ENCODE data around the gene GPR84. TPM values are rescaled to one million over a fixed set of nuclear protein-coding genes. Genes with fewer than 3 reads are reported as not detected.

Gene GPR84
- total RNA-seq, 1 donor from 2014 or later, result not detected

- H3K4me3 Mint-ChIP-seq (ENCODE audit: unreplicated experiment), result peak overlapping the region; percentile 82
- peaks cover 20% of the 10 kb centered on the region for H3K36me3 Mint-ChIP-seq (ENCODE audit: low read depth, unreplicated experiment)
- no peak overlapping the region for H3K4me3 ChIP-seq (ENCODE audit: insufficient read depth, low read depth, low read length)
- H3K27me3 ChIP-seq (ENCODE audit: insufficient read depth, low read length), result no peaks in the 10 kb centered on the region
- no peak overlapping the region for H2AFZ ChIP-seq (ENCODE audit: low read depth, low read length)
- H3K4me2 ChIP-seq (ENCODE audit: low read length), result peak overlapping the region; percentile 76
- TF ChIP-seq, protein P1, sequence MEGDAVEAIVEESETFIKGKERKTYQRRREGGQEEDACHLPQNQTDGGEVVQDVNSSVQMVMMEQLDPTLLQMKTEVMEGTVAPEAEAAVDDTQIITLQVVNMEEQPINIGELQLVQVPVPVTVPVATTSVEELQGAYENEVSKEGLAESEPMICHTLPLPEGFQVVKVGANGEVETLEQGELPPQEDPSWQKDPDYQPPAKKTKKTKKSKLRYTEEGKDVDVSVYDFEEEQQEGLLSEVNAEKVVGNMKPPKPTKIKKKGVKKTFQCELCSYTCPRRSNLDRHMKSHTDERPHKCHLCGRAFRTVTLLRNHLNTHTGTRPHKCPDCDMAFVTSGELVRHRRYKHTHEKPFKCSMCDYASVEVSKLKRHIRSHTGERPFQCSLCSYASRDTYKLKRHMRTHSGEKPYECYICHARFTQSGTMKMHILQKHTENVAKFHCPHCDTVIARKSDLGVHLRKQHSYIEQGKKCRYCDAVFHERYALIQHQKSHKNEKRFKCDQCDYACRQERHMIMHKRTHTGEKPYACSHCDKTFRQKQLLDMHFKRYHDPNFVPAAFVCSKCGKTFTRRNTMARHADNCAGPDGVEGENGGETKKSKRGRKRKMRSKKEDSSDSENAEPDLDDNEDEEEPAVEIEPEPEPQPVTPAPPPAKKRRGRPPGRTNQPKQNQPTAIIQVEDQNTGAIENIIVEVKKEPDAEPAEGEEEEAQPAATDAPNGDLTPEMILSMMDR (IDR thresholded peaks at IDR 0.05; ENCODE audit: insufficient read depth, low read depth, low read length), result no peak
- TF ChIP-seq EZH2 (IDR thresholded peaks at IDR 0.05; ENCODE audit: insufficient read depth, low read length), result no peak
- H3K9ac ChIP-seq (ENCODE audit: low read length), result peak overlapping the region; percentile 31
- H4K20me1 ChIP-seq (ENCODE audit: insufficient read depth, low read length), result peaks cover 23% of the 10 kb centered on the region
- H3K36me3 ChIP-seq (ENCODE audit: insufficient read depth, low read length), result peaks cover 14% of the 10 kb centered on the region
- H3K4me1 Mint-ChIP-seq (ENCODE audit: low read depth, unreplicated experiment), result peaks cover 30% of the 10 kb centered on the region
- no peaks in the 10 kb centered on the region for H3K9me3 Mint-ChIP-seq (ENCODE audit: unreplicated experiment)
- no peaks in the 10 kb centered on the region for H3K9me3 ChIP-seq (ENCODE audit: insufficient read depth, low read depth, low read length)
- FAIRE-seq (no peak), DNase-seq (ENCODE audit: low read depth) (no peak)
- no peak overlapping the region for H3K27ac ChIP-seq (ENCODE audit: low read depth, low read length)
- no peak overlapping the region for H3K27ac Mint-ChIP-seq (ENCODE audit: unreplicated experiment)
- no peaks in the 10 kb centered on the region for H3K4me1 ChIP-seq (ENCODE audit: insufficient read depth, low read length)
- no peaks in the 10 kb centered on the region for H3K79me2 ChIP-seq (ENCODE audit: insufficient read depth, low read length)
- no peaks in the 10 kb centered on the region for H3K27me3 Mint-ChIP-seq (ENCODE audit: low read depth, unreplicated experiment)
Measured at GRCh38 chr12:54390668-54391551, 26.6 kb upstream of the GPR84 start.

DNA sequence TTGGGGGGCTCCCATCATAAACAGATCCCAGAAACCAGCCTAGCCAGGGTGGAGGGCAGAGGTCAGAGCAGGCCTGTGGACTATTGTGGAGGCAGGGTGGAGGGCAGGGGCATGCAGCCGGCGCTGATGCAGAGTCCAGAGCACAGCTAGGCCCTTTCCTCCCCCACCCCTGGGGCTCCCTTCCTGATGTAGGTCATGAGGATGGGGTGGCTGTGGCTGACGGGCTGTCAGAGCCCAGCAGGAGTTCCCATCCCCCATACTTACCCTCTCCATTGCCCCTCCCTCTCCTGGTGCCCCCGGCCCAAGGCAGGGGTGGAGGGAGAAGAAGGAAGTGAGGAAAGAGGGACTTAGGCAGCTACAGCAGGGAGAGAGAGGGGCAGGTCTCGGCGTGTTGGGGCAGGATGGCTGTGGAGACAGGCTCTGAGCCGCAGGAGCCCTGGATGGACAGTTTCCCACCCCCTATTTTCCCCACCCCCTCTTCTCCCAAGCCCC lies 25.9 kb upstream of the GPR84 start:
- H4K20me1 ChIP-seq (ENCODE audit: insufficient read depth, low read length), result peaks cover 19% of the 10 kb centered on the region
- Mint-ChIP-seq H3K27me3 (ENCODE audit: low read depth, unreplicated experiment) (no peaks in the 10 kb centered on the region), H3K4me1 (ENCODE audit: low read depth, unreplicated experiment) (peaks cover 30% of the 10 kb centered on the region), H3K9me3 (ENCODE audit: unreplicated experiment) (no peaks in the 10 kb centered on the region), H3K36me3 (ENCODE audit: low read depth, unreplicated experiment) (peaks cover 20% of the 10 kb centered on the region), H3K4me3 (ENCODE audit: unreplicated experiment) (peak overlapping the region; percentile 82), H3K27ac (ENCODE audit: unreplicated experiment) (no peak overlapping the region)
- peaks cover 9% of the 10 kb centered on the region for H3K36me3 ChIP-seq (ENCODE audit: insufficient read depth, low read length)
- no peak overlapping the region for H2AFZ ChIP-seq (ENCODE audit: low read depth, low read length)
- no peaks in the 10 kb centered on the region for H3K27me3 ChIP-seq (ENCODE audit: insufficient read depth, low read length)
- H3K79me2 ChIP-seq (ENCODE audit: insufficient read depth, low read length), result no peaks in the 10 kb centered on the region
- no peak for TF ChIP-seq EZH2 (IDR thresholded peaks at IDR 0.05; ENCODE audit: insufficient read depth, low read length)
- TF ChIP-seq, protein P1 (IDR thresholded peaks at IDR 0.05; ENCODE audit: insufficient read depth, low read depth, low read length), result no peak
- no peak overlapping the region for H3K4me3 ChIP-seq (ENCODE audit: insufficient read depth, low read depth, low read length)
- no peaks in the 10 kb centered on the region for H3K9me3 ChIP-seq (ENCODE audit: insufficient read depth, low read depth, low read length)
- no peak for DNase-seq (ENCODE audit: low read depth)
- H3K9ac ChIP-seq (ENCODE audit: low read length), result no peak overlapping the region
- no peak overlapping the region for H3K4me2 ChIP-seq (ENCODE audit: low read length)
- no peaks in the 10 kb centered on the region for H3K4me1 ChIP-seq (ENCODE audit: insufficient read depth, low read length)
- no peak overlapping the region for H3K27ac ChIP-seq (ENCODE audit: low read depth, low read length)
- no peak for FAIRE-seq
